ENCODE results near the gene PGP. TPM values are rescaled to one million over a fixed set of nuclear protein-coding genes. Genes with fewer than 3 reads are reported as not detected.

Gene PGP
- total RNA-seq, 1 donor from 2014 or later, result 15.7 TPM

DNA sequence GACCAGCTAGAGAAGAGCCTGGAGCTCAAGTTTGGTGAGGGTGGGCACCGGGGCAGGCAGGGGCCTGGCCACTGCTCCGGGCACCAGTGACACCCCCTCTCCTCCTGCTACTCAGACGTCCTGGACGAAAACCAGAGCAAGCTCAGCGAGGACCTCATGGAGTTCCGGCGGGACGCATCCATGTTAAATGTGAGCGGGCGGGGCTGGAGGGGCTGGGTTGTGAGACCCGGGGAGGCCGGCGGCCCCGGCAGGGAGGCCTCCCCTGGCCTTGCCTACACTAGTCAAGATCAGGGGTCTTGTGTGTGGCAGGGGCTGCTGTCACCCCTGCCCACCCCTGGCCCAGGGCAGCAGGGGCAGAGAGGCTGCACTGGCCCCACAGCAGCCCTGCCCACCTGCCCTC, 41.3 kb downstream of the PGP start:
- H3K36me3 ChIP-seq (ENCODE audit: control insufficient read depth, insufficient read depth, low read length), result peaks cover 4% of the 10 kb centered on the region
- TF ChIP-seq, protein P1, sequence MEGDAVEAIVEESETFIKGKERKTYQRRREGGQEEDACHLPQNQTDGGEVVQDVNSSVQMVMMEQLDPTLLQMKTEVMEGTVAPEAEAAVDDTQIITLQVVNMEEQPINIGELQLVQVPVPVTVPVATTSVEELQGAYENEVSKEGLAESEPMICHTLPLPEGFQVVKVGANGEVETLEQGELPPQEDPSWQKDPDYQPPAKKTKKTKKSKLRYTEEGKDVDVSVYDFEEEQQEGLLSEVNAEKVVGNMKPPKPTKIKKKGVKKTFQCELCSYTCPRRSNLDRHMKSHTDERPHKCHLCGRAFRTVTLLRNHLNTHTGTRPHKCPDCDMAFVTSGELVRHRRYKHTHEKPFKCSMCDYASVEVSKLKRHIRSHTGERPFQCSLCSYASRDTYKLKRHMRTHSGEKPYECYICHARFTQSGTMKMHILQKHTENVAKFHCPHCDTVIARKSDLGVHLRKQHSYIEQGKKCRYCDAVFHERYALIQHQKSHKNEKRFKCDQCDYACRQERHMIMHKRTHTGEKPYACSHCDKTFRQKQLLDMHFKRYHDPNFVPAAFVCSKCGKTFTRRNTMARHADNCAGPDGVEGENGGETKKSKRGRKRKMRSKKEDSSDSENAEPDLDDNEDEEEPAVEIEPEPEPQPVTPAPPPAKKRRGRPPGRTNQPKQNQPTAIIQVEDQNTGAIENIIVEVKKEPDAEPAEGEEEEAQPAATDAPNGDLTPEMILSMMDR (IDR thresholded peaks at IDR 0.05; ENCODE audit: insufficient read depth, low read length, poor library complexity, severe bottlenecking), result no peak
- no peak overlapping the region for H3K4me3 ChIP-seq (ENCODE audit: low read depth, low read length)
- DNase-seq (ENCODE audit: low read depth), result no peak
- H3K27me3 ChIP-seq (ENCODE audit: control insufficient read depth, insufficient read depth, low read length), result no peaks in the 10 kb centered on the region

DNA sequence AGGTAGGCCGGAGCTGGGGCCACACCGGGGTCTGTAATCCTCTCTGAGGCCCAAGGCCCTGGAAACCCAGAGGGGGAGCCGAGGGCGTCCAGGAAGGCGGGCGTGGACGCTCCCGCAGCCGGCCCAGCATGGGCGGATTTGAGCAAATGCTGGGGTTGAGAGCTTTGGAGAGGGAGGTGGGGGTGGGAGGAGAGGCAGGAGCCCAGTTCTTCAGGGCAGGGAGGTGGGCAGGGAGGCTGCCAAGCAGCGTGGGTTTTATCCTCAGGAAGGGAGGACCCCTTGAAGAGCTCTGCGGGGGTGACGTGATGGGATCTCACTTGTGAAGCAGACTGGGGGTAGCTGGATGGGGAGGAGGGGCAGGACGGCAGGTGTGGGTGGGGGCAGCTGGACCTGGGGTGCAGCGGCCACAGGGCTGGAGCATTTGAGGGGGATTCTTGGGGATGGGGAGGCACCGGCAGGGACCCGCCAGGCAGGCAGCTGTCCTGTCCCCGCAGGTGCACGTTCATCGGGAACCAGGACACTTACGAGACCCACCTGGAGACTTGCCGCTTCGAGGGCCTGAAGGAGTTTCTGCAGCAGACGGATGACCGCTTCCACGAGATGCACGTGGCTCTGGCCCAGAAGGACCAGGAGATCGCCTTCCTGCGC, 41.8 kb downstream of the PGP start:
- peaks cover 4% of the 10 kb centered on the region for H3K36me3 ChIP-seq (ENCODE audit: control insufficient read depth, insufficient read depth, low read length)
- TF ChIP-seq, protein P1 (IDR thresholded peaks at IDR 0.05; ENCODE audit: insufficient read depth, low read length, poor library complexity, severe bottlenecking), result no peak

DNA sequence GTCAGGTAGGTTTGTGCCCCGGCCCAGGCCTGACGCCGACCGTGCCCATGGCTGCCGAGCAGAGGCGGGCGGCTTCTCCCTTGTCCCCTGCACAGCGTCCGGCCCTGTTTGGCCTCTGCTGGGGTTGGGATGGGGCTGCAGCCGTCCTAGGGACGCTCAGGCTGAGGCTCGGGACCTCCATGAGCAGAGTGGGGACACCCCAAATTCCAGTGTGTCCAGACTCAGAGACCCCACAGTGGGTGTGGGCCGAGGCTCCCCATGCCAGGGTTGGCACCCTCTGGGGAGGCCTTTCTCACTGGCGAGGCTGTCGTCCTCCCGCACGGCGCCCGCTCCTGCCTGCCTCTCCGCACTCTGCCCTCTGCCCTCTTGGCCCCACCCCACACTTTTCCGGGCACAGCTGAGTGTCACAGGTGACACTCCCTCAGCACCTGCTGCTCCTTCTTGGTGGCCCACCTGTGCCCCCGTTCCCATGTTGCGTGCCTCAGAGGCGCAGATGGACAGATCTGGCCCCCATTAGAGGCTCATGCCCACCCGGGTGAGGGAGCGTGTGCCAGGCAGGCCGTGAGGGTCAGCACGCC, 43.0 kb downstream of the PGP start:
- H3K27me3 ChIP-seq (ENCODE audit: control insufficient read depth, insufficient read depth, low read length), result no peaks in the 10 kb centered on the region
- no peak for DNase-seq (ENCODE audit: low read depth)
- peaks cover 4% of the 10 kb centered on the region for H3K36me3 ChIP-seq (ENCODE audit: control insufficient read depth, insufficient read depth, low read length)
- TF ChIP-seq, protein P1 (IDR thresholded peaks at IDR 0.05; ENCODE audit: insufficient read depth, low read length, poor library complexity, severe bottlenecking), result no peak
- no peak overlapping the region for H3K4me3 ChIP-seq (ENCODE audit: low read depth, low read length)

More for the DNA sequence above, 41.8 kb downstream of the PGP start:
- Histone ChIP-seq H3K4me3 (ENCODE audit: low read depth, low read length) (no peak overlapping the region), H3K27me3 (ENCODE audit: control insufficient read depth, insufficient read depth, low read length) (no peaks in the 10 kb centered on the region)
- no peak for DNase-seq (ENCODE audit: low read depth)

GRCh38 chr16:2170587-2171435, 43.8 kb downstream of the PGP start:
- no peak for DNase-seq (ENCODE audit: low read depth)
- TF ChIP-seq, protein P1 (IDR thresholded peaks at IDR 0.05; ENCODE audit: insufficient read depth, low read length, poor library complexity, severe bottlenecking), result no peak
- no peaks in the 10 kb centered on the region for H3K27me3 ChIP-seq (ENCODE audit: control insufficient read depth, insufficient read depth, low read length)
- H3K4me3 ChIP-seq (ENCODE audit: low read depth, low read length), result no peak overlapping the region
- peaks cover 4% of the 10 kb centered on the region for H3K36me3 ChIP-seq (ENCODE audit: control insufficient read depth, insufficient read depth, low read length)

DNA sequence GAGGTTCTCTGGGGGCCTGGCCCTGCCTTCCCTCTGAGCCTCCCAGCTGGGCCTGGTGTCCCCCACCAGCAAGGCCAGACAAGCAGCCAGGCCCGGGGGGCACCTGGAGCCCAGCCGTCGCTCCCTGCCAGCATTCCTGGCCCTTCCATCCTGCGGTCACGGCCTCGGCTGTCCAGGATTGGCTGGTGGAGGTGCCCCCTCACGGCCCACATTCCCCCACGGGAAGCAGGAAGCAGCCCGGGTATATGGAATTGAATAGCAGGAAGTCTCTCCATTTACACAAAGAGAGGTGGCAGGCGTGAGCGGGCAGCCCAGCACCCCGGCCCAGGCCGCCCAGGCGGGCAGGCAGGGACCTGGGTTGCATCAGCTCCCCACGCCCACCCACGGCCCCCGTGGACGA, 44.6 kb downstream of the PGP start:
- TF ChIP-seq, protein P1 (IDR thresholded peaks at IDR 0.05; ENCODE audit: insufficient read depth, low read length, poor library complexity, severe bottlenecking), result no peak
- H3K36me3 ChIP-seq (ENCODE audit: control insufficient read depth, insufficient read depth, low read length), result peaks cover 2% of the 10 kb centered on the region
- DNase-seq (ENCODE audit: low read depth), result no peak
- no peaks in the 10 kb centered on the region for H3K27me3 ChIP-seq (ENCODE audit: control insufficient read depth, insufficient read depth, low read length)
- H3K4me3 ChIP-seq (ENCODE audit: low read depth, low read length), result no peak overlapping the region
